Measurements from ENCODE around the gene DNAJB2.
A peak's percentile ranks its signal among the peaks of the same experiment; 100 is the strongest.

The DNAJB2 gene

GRCh38 chr2:219245148-219245898 is 33.8 kb upstream of the DNAJB2 start, which contains the start of the genes GLB1L and STK16:
TSS of gene GLB1L (minus strand) at chr2:219245444. CDS start at chr2:219243573, 1,871 bp downstream.
TSS of gene STK16 (plus strand) at chr2:219245479. CDS start at chr2:219246000, 521 bp downstream.
- Mint-ChIP-seq H3K36me3 (ENCODE audit: low read depth) (no peaks in the 10 kb centered on the region), H3K27me3 (ENCODE audit: low read depth) (peaks cover 5% of the 10 kb centered on the region), H3K9me3 (no peaks in the 10 kb centered on the region), H3K4me3 (peak within 1 kb of the TSS; percentile 95 to 96 (median 96)), H3K27ac (peak within 1 kb of the TSS; percentile 69 to 94 (median 89)), H3K4me1 (peaks cover 19% of the 10 kb centered on the region)
- TF ChIP-seq CTCF (IDR thresholded peaks at IDR 0.05; ENCODE audit: unreplicated experiment in 3 of 3) = no peak

GRCh38 chr2:219245899-219246230 is 33.3 kb upstream of the DNAJB2 start:
- peaks cover 21% of the 10 kb centered on the region for H3K4me1 Mint-ChIP-seq
- H3K9me3 Mint-ChIP-seq = no peaks in the 10 kb centered on the region
- H3K27me3 Mint-ChIP-seq (ENCODE audit: low read depth) = peaks cover 7% of the 10 kb centered on the region

GRCh38 chr2:219246559-219246958 is 32.6 kb upstream of the DNAJB2 start:
- Mint-ChIP-seq H3K4me1 (peaks cover 28% of the 10 kb centered on the region), H3K4me3 (peak overlapping the region; percentile 95 to 96 (median 96)), H3K27me3 (ENCODE audit: low read depth) (peaks cover 14% of the 10 kb centered on the region), H3K36me3 (ENCODE audit: low read depth) (no peaks in the 10 kb centered on the region), H3K9me3 (no peaks in the 10 kb centered on the region), H3K27ac (peak overlapping the region in 1 of 3 experiments; percentile 94)
- TF ChIP-seq CTCF (IDR thresholded peaks at IDR 0.05; ENCODE audit: unreplicated experiment in 3 of 3) = no peak

More at GRCh38 chr2:219245899-219246230, 33.3 kb upstream of the DNAJB2 start:
- peak overlapping the region; percentile 69 to 94 (median 89) for H3K27ac Mint-ChIP-seq
- TF ChIP-seq CTCF (IDR thresholded peaks at IDR 0.05; ENCODE audit: unreplicated experiment in 3 of 3) = no peak
- H3K36me3 Mint-ChIP-seq (ENCODE audit: low read depth) = no peaks in the 10 kb centered on the region
- H3K4me3 Mint-ChIP-seq = peak overlapping the region; percentile 95 to 96 (median 96)

GRCh38 chr2:219247678-219248642 is 31.2 kb upstream of the DNAJB2 start:
- no peaks in the 10 kb centered on the region for H3K36me3 Mint-ChIP-seq (ENCODE audit: low read depth)
- peak overlapping the region in 2 of 3 experiments; percentile 98 to 99 for H3K27ac Mint-ChIP-seq
- TF ChIP-seq CTCF (IDR thresholded peaks at IDR 0.05; ENCODE audit: unreplicated experiment in 3 of 3) = no peak
- peak overlapping the region; percentile 32 to 66 (median 58) for H3K4me3 Mint-ChIP-seq
- no peaks in the 10 kb centered on the region for H3K9me3 Mint-ChIP-seq
- H3K27me3 Mint-ChIP-seq (ENCODE audit: low read depth) = peaks cover 28% of the 10 kb centered on the region
- peaks cover 40% of the 10 kb centered on the region for H3K4me1 Mint-ChIP-seq

GRCh38 chr2:219248845-219249202 is 30.3 kb upstream of the DNAJB2 start:
- peaks cover 35% of the 10 kb centered on the region for H3K27me3 Mint-ChIP-seq (ENCODE audit: low read depth)
- peak overlapping the region; percentile 98 to 99 (median 98) for H3K27ac Mint-ChIP-seq
- H3K4me1 Mint-ChIP-seq = peaks cover 42% of the 10 kb centered on the region
- H3K9me3 Mint-ChIP-seq = no peaks in the 10 kb centered on the region
- peak overlapping the region; percentile 59 to 68 (median 60) for H3K4me3 Mint-ChIP-seq
- TF ChIP-seq CTCF (IDR thresholded peaks at IDR 0.05; ENCODE audit: unreplicated experiment in 3 of 3) = no peak
- no peaks in the 10 kb centered on the region for H3K36me3 Mint-ChIP-seq (ENCODE audit: low read depth)

All from nephron (organoid).